K562 (cell line): ENCODE results near the gene NEK5. TPM values are rescaled to one million over a fixed set of nuclear protein-coding genes. Genes with fewer than 3 reads are reported as not detected.

Experiments
- CREM ChIP-seq: IDR thresholded peaks from 2 replicates; pipeline ENCODE4 v1.6.1; 2014; ENCODE audit warnings: antibody characterized with exemption, low read depth
- HDAC1 ChIP-seq, 2 experiments: fragments of 450-650 bp; IDR thresholded peaks; 2 replicates each; pipeline ENCODE4 v1.6.1; 2016 to 2017; ENCODE audit warnings: inconsistent platforms in 1 of 2, mild to moderate bottlenecking in 1 of 2, moderate library complexity in 1 of 2
- HOMEZ ChIP-seq: fragments of 250-450 bp; sonication (Bioruptor Pico); IDR thresholded peaks from 2 replicates; pipeline ENCODE4 v1.4.0; 2020; ENCODE audit warnings: mild to moderate bottlenecking, moderate library complexity
- MAFF ChIP-seq: IDR thresholded peaks from 2 replicates; pipeline ENCODE4 v1.6.1; 2012; ENCODE audit warnings: low read length, improper control_type of control experiment
- MAFG ChIP-seq: fragments of 450-650 bp; conservative IDR thresholded peaks from 2 replicates; pipeline ENCODE4 v1.6.1; 2016; ENCODE audit warnings: missing genetic modification characterization, missing compliant biosample characterization
- MYC ChIP-seq, 2 experiments: fragments of 250-450 bp in 1 of 2; sonication (Bioruptor Pico) in 1 of 2; IDR thresholded peaks; 2 replicates each; pipeline versions ENCODE4 v1.5.1 to v1.6.1; 2012 to 2021; ENCODE audit warnings: low read depth in 2 of 2, borderline replicate concordance in 1 of 2, improper control_type of control experiment in 1 of 2, low read length in 1 of 2, mild to moderate bottlenecking in 1 of 2, moderate library complexity in 1 of 2
- RBM25 ChIP-seq: fragments of 200-400 bp; formaldehyde crosslinking; IDR thresholded peaks from 2 replicates; pipeline ENCODE4 v1.6.1; 2018; ENCODE audit warnings: low read length, low read depth, moderate library complexity; ENCODE audit not compliant: severe bottlenecking
- UBTF ChIP-seq, 2 experiments: IDR thresholded peaks; 2 replicates each; pipeline ENCODE4 v1.6.1; 2012; ENCODE audit warnings: improper control_type of control experiment in 2 of 2, low read depth in 2 of 2, low read length in 2 of 2, borderline replicate concordance in 1 of 2
- ZNF143 ChIP-seq: sonication (generic); formaldehyde crosslinking; IDR thresholded peaks from 2 replicates; pipeline ENCODE4 v1.9.0; 2022; ENCODE audit warnings: mild to moderate bottlenecking, missing genetic modification reagents
- ZNF551 ChIP-seq: fragments of 250-450 bp; sonication (Bioruptor Pico); IDR thresholded peaks from 2 replicates; pipeline ENCODE4 v1.5.0; 2021; ENCODE audit warnings: mild to moderate bottlenecking, moderate library complexity
- polyA plus RNA-seq, 8 experiments: library from polyadenylated mRNA; depleted of rRNA in 4 of 8; stranded (reverse) in 5 of 8; unstranded in 3 of 8; fragments of >200 nt; fragmentation: Nextera tagmentation in 2 of 8; fragmentation: Illumina TruSeq in 1 of 8; extraction: Ambion mirVana in 2 of 8; extraction: Trizol in 1 of 8; gene quantifications; 2 replicates each; pipeline versions ENCODE4 v1.2.1 to v1.2.3, GENCODE V29; 2011 to 2014; ENCODE audit warnings: inconsistent platforms in 1 of 8, missing spikeins in 1 of 8
- total RNA-seq, 7 experiments: library from RNA; depleted of rRNA in 6 of 7; stranded (reverse); fragments of >200 nt in 6 of 7; fragmentation: Illumina TruSeq in 2 of 7; extraction: Trizol in 2 of 7; gene quantifications; 2 replicates each; pipeline versions ENCODE4 v1.2.1 to v1.2.3, GENCODE V29; 2011 to 2021; ENCODE audit warnings: low replicate concordance in 1 of 7
- TF ChIP-seq, protein P1 (sequence below): fragments of 250-450 bp; sonication (Bioruptor Pico); IDR thresholded peaks from 2 replicates; pipeline ENCODE4 v1.4.0; 2020; ENCODE audit warnings: mild to moderate bottlenecking, moderate library complexity, borderline replicate concordance
- TF ChIP-seq, protein P2 (sequence below): sonication (generic); formaldehyde crosslinking; IDR thresholded peaks from 2 replicates; pipeline ENCODE4 v1.8.0; 2023; ENCODE audit warnings: mild to moderate bottlenecking, missing genetic modification reagents

NEK5 gene
- total and polyA plus RNA-seq, 9 of the 15 experiments (the other 6 are each of a cell fraction or from before 2014, with no cell fraction given) = 0.09 to 0.44 (median 0.33) TPM

GRCh38 chr13:51997641-51998330 is 131.1 kb downstream of the NEK5 start (continued):
- TF ChIP-seq UBTF (IDR thresholded peaks at IDR 0.05; ENCODE audit: borderline replicate concordance in 1 of 2, low read depth in 2 of 2, low read length in 2 of 2) (no peak), MYC (IDR thresholded peaks at IDR 0.05; ENCODE audit: low read depth, low read length) (peak; percentile 40; the same call in 1 of the 2 replicates), MYC (CRISPR knock-in tag; IDR thresholded peaks at IDR 0.05; ENCODE audit: borderline replicate concordance, low read depth) (no peak), RBM25 (no peak), ZNF143 (CRISPR knock-in tag) (no peak), ZNF551 (CRISPR knock-in tag) (no peak), HDAC1 (IDR thresholded peaks at IDR 0.05) (peak in 1 of 2 experiments; percentile 38; a peak in 2 of 4 replicates), HOMEZ (CRISPR knock-in tag) (no peak), MAFF (no peak), CREM (peak; percentile 7; the same call in 1 of the 2 replicates), MAFG (tag) (peak; percentile 46)
- TF ChIP-seq, protein P1, sequence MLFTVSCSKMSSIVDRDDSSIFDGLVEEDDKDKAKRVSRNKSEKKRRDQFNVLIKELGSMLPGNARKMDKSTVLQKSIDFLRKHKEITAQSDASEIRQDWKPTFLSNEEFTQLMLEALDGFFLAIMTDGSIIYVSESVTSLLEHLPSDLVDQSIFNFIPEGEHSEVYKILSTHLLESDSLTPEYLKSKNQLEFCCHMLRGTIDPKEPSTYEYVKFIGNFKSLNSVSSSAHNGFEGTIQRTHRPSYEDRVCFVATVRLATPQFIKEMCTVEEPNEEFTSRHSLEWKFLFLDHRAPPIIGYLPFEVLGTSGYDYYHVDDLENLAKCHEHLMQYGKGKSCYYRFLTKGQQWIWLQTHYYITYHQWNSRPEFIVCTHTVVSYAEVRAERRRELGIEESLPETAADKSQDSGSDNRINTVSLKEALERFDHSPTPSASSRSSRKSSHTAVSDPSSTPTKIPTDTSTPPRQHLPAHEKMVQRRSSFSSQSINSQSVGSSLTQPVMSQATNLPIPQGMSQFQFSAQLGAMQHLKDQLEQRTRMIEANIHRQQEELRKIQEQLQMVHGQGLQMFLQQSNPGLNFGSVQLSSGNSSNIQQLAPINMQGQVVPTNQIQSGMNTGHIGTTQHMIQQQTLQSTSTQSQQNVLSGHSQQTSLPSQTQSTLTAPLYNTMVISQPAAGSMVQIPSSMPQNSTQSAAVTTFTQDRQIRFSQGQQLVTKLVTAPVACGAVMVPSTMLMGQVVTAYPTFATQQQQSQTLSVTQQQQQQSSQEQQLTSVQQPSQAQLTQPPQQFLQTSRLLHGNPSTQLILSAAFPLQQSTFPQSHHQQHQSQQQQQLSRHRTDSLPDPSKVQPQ (CRISPR knock-in tag) = no peak
- TF ChIP-seq, protein P2, sequence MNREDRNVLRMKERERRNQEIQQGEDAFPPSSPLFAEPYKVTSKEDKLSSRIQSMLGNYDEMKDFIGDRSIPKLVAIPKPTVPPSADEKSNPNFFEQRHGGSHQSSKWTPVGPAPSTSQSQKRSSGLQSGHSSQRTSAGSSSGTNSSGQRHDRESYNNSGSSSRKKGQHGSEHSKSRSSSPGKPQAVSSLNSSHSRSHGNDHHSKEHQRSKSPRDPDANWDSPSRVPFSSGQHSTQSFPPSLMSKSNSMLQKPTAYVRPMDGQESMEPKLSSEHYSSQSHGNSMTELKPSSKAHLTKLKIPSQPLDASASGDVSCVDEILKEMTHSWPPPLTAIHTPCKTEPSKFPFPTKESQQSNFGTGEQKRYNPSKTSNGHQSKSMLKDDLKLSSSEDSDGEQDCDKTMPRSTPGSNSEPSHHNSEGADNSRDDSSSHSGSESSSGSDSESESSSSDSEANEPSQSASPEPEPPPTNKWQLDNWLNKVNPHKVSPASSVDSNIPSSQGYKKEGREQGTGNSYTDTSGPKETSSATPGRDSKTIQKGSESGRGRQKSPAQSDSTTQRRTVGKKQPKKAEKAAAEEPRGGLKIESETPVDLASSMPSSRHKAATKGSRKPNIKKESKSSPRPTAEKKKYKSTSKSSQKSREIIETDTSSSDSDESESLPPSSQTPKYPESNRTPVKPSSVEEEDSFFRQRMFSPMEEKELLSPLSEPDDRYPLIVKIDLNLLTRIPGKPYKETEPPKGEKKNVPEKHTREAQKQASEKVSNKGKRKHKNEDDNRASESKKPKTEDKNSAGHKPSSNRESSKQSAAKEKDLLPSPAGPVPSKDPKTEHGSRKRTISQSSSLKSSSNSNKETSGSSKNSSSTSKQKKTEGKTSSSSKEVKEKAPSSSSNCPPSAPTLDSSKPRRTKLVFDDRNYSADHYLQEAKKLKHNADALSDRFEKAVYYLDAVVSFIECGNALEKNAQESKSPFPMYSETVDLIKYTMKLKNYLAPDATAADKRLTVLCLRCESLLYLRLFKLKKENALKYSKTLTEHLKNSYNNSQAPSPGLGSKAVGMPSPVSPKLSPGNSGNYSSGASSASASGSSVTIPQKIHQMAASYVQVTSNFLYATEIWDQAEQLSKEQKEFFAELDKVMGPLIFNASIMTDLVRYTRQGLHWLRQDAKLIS = no peak
